GM19193 (cell line): ENCODE data around the gene PEX11G.

Source experiments
- POLR2A ChIP-seq: IDR thresholded peaks from 4 replicates; pipeline ENCODE4 v1.6.1; 2011; ENCODE audit not compliant: insufficient read depth, insufficient read length; ENCODE audit errors: extremely low read depth

The PEX11G gene

DNA sequence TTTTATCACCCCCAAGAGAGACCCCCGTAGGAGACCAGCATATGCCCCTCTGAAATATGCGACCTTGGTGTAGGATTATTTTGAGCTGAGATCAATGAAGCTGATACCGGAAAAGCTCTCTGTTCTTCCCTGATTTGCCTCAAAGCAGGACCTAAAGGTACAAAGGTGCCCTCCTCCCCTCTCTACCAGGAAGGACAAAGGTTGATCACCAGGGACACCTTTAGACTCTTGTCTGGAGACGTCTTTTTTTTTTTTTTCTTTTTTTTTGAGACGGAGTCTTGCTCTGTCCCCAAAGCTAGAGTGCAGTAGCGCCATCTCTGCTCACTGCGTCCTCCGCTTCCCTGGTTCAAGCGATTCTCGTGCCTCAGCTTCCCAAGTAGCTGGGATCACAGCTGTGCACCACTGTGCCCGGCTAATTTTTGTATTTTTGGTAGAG is 792 bp upstream of the PEX11G start:
- no peak for TF ChIP-seq POLR2A

DNA sequence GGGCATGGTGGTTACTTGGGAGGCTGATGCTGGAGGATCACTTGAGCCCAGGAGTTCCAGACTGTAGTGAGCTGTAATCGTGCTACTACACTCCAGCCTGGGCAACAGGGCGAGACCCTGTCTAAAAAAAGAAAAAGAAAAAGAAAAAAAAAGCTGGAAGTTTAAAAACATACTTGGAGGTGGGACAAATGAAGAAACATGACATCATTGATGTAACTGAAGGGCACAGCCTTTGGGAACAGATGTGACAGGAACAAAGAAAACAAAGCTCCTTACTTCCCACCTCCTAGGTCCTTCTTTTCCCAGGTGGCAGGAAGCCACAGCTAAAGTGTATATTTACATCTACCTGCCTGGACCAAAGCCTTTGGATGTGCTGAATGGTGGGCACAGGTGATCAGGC is 1.9 kb downstream of the PEX11G start:
- TF ChIP-seq POLR2A = no peak

DNA sequence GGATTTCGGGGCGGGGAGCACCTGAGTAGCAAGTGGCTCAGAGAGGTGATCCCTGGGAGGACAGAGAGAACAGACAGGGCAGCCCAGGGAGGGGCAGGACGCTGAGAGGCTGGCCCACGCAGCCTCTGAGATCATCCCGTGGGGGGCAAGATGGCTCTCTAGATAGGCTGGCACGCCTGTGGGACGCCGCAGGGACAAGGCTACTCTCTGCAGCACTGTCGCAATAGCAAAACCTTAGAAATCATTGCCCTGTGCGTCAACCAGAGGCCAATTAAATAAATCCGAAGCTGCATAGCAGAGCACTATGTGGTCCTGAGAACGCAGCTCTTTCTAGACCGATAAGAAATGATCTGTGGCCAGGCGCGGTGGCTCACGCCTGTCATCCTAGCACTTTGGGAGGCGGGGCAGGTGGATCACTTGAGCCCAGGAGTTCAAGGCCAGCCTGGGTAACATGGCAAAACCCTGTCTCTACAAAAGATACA is 5.1 kb downstream of the PEX11G start:
- TF ChIP-seq POLR2A = no peak

DNA sequence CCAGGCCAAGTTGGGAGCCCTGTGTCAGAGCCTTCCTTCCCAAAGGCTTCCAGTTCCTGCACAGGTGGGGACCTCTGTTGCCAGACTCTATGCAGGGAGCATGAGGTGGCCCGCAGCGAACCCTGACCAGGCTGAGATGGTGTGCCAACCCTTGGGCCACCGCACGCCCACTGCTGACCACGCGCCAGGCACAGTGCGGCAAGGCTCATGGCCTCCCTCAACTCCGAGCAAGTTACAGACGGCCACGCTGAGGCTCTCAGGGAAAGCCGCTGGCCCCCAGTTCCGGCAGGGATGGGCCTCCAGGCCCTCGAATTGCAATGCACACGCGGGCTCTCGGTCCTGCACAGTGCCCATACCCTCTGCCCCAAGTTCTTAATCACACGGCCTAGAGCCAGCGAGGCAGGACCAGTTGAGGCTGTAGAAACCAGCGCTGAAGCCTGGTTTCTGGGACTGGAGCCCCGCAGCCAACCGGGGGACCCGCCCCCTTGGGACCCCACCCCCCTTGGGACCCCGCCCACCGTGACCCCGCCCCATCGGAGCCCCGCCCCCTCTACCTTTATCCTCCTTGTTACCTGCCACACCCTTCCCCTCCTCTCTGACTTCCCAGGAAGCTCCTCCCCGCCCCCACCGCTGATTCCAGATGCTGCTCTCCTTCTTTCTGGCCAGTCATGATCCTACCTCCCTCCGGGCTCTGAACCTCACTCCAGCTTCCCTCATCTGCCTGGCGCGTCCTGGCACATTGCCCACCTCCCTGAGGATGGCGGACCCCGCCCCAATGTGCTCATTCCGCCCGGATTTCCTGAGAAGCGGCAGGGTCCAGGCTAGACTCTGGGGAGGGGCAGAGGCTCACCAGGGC is 6.0 kb downstream of the PEX11G start:
- TF ChIP-seq POLR2A = no peak

DNA sequence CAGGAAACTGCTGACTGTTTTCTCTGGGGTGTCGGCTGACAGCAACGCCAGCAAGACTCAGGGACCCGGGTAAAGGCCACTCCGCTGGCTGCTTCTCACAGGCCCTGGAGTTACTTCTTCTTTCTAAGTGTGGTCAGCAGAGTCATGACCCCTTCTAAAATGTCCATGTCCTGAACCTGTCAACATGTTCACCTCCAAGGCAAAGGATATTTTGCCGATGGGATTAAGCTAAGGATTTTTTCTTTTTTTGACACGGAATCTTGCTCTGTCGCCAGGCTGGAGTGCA is 7.9 kb downstream of the PEX11G start:
- TF ChIP-seq POLR2A = no peak

DNA sequence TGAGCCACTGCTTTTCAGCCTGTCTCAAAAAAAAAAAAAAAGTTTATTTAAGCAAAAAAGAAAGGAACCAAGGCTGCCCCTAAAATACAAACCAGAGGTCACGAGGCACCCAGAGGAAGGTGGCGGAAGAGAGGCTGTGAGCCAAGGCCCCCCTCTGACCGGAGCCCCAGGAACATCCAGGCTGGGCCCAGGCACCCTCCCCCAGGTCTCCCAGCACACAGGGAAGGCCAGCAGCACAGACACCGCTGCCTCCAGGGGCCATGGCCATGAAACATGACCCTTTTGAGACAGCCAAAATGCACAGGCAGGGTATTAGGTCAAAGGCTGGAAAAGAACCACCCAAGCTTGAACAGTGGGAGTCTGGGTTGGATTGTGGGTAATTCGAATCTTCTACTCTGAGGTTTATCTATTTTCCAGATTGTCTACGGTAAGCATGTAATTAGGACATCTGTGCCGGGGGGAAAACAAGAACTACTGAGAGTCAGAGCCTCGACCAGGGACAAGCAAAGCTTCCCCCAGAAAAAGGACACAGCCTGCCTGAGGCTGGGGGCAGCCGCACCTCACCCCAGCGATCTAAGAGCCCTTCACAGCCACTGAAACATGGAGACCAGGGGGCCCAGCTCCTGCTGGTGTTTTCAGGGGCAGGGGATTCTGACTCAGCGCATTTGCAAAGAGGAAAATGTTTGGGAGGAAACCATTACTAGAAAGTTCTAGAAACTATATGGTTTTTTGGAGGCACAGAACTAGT is 8.4 kb downstream of the PEX11G start:
- TF ChIP-seq POLR2A = no peak

DNA sequence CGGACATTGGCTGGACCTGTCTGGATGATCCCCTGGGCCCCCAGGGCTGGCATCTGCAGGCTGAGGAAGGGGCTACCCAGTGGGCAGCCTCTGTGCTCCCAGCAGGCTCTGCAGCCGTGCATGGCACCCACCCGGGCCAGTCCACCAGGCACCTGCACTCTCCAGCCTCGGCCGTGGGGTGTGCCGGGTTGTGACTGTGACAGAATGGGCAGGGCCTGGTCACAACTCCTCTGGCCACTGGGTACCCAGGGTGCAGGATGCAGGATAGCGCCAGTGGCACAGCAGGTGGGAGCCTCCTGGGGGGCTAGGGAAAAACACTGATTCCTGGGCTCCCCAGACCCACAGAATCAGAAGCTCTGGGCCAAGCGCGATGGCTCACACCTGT is 10.0 kb downstream of the PEX11G start:
- no peak for TF ChIP-seq POLR2A

DNA sequence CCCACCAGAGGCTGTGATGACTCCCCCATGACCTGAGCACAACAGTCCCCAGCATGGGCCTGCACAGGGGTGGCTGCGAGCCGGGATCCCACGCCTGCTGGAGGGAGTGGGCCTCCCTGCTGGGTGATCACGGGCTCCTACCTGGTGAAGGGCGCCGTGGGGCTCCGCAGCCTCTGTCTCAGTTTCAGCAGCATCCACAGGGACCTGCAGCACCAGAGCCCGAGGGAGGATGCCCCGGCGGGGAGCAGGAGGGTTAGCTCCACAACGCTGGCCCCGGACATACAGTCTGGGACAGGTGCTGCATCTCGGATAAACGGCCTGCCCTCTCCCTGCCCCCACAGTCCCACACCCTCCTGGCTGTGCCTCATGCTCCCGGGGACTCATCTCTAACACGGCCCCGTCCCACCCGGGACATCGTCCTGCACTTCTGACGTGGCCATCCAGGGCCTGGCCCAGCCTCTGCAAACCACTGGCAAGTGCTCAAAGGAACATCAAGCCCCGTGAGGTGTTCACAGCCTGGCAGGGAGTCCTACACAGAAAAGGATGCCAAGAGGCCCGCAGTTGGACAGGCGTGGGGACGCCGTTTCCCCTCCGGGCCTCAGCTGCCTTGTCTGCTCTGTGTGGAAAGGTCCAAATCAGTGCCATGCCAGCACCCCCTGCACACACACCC is 10.5 kb downstream of the PEX11G start:
- TF ChIP-seq POLR2A = no peak

DNA sequence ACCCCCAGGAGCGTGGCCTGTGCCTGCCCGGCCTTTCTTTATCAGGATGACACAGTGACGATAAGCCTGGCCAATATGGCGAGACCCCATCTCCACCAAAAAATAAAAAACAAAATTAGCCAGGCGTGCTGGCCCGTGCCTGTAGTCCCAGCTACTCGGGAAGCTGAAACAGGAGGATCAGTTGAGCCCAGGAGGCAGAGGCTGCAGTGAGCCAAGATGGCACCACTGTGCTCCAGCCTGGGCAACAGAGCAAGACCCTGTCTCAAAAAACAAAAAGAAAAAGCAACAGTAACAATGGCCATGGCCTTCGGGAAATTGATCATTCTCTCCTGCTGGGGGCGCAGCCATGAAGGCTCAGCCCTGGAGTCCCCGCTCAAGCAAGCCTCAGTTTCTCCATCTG is 11.1 kb downstream of the PEX11G start:
- TF ChIP-seq POLR2A = no peak

DNA sequence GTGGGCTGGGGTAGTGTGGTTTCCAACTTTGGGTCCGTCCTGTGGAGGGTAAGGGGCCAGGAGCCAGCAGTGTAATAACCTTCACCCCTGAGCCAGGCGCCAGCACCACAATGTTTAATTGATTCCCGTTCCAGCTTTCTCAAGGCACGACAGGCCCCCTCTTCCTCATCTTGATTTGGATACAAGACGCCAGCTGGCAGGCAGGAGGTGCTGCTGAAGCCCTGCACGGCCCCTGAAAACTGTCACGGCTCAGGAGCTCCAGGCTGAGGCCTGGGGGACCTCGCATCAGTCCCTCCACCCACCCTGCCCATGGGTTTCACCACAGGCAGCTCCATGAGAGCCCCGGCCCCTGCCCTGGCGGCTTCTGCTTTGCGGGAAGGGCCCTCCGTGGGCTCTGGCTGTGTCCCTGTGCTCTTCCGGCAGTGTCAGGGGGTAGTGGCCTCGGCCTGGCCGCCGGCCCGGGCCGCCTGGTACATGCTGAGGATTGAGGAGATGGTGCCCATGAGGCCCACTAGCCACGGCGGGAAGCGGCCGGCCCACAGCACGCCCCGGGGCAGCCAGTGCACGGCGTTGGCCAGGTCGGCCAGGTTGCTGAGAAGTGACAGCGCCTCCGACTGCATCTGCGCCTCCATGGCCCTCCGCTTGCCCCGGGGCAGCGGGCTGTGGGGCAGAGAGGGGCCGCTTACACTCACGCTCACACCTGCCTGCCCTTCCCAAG is 11.9 kb downstream of the PEX11G start:
- no peak for TF ChIP-seq POLR2A

DNA sequence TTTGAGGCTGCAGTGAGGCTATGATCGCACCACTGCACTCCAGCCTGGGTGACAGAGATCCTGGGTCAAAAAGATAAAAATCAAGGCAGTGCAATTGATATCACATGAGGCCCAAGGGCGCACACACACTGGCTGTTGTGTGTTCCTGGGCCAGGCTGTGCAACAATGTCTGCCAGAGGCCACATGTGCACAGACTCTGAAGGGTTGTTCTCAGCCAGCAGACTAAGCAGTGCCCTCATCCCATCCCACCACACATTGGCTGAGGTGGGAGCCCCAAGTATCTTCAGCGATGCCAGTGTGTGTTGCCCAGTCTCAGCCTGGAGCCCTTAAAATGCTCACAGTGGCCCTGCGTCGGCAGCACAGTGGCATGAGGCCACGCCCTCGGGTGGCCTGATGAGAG is 12.6 kb downstream of the PEX11G start:
- no peak for TF ChIP-seq POLR2A

DNA sequence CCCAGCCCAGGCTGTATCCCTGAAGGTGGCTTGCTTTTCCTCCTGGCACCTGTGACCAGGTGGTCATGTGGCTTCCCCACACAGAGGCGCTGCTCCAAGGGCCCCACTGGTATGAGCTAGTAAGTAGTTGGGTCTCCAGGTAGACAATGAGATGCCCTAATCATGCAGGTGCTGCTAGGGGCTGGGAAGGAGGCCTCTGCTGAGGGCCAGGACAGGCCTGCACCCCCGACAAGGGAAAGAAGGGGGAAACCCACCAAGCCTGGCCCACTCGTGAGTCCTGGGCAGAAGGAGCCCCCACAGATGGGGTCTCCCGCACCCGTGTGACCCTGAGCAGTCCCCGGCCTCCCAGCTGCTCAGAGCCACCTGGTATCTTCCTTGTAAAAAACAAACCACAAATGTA is 13.2 kb downstream of the PEX11G start:
- TF ChIP-seq POLR2A = no peak

DNA sequence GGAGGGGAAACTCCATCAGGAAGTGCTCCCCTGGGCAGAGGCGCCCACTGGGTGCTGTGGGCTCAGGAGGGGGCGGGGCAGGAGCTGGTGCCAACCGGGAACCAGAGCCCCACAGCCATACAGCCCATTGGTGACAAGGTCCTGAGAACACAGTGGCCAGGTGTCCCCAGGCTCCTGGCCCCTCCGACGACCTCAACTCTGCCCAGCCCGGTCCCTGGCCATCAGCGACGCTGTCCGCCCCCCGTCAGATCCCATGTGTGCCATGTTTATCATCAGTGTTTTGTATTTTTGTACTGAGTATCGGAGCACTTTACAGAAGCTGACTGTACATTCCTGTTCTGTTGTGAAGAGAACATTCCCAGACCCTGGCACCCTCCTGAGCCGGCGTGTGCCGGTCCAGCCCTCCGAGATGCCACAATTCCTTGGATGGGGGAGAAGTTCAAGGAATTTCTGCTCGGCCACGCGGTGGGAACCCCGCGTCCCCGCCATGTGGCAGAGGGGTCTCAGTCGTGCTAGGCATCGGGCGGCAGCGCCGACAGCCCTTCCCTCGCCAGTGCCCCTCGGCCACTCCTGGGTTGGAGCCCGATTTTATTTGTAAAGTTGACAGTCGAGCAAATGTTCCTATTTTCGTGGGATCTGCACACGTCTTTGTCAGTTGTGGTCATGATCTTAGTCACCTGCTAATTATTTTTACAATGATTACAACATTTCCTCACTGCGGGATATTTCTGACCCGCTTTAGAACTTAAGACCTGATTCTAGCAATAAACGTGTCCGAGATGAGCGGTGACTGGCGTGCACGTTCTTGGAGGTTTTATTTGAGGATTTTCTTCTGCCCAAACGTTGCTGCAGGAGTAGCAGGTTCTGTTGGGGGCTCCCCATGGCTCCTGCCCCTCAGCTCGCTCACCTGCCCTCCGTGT is 16.9 kb downstream of the PEX11G start:
- no peak for TF ChIP-seq POLR2A
